ENCODE data around the gene CFAP300.

Gene CFAP300

GRCh38 chr11:102071497-102072472 is 24.5 kb downstream of the CFAP300 start:
- DNase-seq (ENCODE audit: low read depth in 2 of 2), result no peak

DNA sequence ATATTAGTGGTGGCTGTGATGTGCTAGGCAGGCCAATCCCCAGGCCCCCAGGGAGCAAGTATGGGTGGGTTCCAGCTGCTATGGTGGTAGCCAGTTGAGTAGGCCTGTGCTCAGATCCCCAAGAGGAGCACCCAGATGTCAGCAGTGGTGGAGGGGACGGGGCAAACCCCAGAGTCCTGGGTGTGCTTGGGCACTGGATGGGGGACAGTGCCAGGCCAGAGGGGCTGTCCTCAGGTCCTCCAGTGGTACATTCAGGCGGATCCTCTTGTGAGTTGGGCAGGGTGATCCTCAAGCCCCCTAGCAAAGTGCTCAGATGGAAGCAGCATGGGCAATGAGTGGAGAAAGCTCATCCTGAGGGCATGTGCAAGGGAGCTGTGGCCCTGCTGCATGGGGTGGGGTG is 26.0 kb downstream of the CFAP300 start:
- DNase-seq (ENCODE audit: low read depth in 2 of 2), result no peak

DNA sequence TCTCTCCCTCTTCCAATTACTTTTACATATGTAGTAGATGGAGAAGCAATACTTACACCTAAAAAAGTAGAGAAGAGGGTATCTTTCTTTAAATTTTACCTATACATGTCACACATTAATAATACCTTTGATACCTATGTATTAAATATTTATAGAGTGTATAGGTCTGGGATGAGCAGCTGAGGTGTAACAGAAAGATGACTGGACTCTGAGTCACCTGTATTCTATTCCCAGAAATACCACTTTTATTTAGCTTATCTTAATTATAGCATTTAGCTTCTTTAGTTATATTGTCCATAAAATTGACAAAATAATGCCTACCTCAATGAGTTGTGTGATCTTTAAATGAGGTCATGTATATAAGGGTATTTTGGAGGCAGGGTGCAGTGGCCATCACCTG is 32.4 kb downstream of the CFAP300 start:
- no peak for DNase-seq (ENCODE audit: low read depth in 2 of 2)

DNA sequence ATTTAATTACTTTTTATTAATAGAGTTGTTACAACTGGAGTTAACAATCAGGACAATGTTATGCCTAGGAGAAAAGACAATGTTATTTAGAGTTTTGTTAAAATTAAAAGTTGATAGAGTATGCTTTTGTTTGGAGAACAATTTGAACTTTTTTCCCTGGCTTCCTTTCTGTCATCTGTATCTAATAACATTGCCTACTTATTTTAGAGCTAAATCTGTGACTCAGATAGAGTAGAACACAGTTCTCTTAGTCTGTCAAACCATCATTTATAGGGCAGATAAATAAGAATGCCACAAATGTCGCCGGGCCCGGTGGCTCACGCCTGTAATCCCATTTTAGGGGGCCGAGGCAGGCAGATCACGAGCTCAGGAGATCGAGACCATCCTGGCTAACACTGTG is 34.1 kb downstream of the CFAP300 start:
- no peak for DNase-seq (ENCODE audit: low read depth in 2 of 2)

DNA sequence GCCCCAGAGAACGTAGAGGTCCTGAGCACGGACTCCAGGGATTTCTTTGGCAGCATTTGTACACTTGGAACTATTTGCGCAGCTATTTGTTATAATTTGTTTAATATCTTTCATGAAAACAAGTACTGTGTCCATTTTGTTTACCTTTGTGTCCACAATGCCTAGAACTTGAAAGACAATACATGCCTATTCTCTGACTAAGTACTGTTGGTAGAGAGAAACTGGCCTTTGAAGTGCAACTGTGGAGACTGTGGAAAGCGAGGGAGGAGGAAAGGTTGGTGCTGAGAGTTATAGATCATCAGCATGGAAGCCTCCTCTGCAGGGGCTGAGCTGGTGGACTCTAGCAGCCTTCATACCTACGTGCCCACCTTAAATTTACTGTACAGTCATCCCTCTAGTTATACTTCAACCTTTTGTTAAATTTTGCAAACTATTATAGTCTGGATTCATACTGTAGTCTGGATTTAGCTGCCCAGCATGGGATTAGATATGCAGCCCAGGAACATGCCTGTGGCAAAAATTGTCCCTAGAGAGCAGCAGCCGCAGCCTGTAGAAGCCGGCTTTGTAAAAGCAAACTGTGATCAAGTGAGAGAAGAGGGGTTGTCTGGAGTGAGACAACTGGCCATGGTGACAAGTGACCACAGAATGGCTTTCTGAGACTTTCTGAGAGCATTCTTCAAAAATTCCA is 38.8 kb downstream of the CFAP300 start:
- no peak for DNase-seq (ENCODE audit: low read depth in 2 of 2)

DNA sequence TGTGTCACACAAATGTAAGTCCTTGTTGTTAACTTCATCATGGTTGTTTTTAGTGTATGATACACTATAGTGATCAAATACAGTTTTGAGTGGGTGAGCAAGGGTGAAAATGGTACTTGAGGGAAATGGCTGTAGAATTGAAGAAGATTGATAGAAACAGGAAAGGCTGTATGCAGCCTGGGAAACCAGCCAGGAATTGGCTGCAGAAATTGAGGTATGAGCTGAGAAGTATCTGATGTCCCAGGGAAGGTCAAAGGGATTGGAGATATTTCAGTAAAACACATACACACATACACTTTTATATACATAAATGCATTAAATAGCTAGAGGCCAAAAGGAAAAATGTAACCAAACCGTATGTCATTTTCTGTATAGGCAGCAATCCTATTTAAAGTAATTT is 49.9 kb downstream of the CFAP300 start:
- no peak for DNase-seq (ENCODE audit: low read depth in 2 of 2)

DNA sequence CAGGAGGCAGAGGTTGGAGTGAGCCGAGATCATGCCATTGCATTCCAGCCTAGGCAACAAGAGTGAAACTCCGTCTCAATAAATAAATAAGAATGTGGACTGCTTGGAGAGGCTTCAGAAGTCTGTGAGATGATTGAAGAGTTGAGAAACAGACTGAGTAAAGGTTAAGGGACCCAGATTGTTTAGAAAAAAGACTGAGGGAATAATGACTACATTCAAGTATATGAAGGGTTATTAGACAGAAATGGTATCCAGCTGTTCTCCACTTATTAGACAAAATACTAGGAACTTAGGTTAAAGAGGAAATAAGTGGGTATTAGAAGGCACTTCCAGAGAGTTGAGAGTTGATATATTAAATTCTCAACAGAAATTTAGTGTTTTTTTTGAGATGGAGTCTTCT is 52.5 kb downstream of the CFAP300 start:
- no peak for DNase-seq (ENCODE audit: low read depth in 2 of 2)

DNA sequence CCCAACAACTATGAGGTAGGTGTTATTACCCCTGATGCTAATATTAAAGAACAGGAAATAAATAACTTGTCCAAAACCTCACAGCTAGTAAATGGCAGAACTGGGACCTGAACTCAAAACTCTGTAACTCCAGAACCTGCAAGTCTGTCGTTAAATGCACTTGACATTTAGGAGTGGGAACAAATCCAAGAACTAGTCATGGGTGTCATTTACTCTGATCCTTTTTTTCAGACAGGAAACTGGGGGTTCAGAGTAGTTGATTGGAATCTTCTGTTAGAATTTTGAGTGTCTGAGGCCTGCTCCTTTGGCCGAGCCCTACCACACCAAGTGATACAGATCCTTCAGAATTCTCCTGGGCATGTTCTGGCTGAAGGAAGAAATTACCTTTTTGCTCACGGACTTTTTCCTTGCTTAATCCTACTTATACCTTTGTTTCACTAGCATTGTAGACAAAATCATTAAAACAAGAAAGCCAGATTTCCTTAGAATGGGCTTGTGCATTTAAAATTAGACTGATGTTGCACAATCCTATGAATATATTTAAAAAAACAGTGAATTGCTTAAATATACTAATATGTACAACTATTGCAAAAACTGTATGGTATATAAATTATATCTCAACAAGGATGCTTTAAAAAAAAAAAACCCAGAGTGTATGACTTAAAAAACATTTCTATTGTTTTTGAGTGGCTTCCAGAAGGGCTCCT is 61.6 kb downstream of the CFAP300 start:
- no peak for DNase-seq (ENCODE audit: low read depth in 2 of 2)

DNA sequence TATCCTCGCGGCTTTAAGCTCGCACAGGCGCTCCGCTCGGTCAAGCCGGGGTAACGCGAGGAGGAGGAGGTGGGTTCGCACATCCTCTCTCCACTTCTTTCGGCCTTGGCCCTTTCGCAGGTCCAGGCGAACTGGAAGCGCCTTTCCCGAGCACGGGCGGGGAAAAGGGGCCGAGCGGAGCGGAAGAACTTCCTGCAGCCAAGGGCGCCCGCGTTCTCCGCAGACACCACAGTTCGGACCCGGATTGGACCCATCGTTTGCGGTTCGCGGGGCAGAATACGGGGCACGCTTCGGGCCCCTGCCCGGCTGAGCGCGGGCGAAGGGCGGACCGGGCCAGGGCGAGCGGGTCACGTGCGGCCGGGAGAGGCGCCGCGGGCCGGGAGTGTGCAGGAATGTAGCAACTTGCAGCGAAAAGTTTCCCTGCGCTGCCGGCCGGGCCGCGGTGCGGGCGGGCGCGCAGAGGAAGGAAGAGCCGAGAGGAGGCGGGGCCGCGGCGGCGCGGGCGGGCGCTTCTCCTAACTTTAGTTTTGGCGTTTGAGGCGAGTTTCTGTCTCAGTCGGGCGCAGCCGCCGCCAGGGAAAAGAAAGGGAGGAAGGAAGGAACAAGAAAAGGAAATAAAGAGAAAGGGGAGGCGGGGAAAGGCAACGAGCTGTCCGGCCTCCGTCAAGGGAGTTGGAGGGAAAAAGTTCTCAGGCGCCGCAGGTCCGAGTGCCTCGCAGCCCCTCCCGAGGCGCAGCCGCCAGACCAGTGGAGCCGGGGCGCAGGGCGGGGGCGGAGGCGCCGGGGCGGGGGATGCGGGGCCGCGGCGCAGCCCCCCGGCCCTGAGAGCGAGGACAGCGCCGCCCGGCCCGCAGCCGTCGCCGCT is 62.9 kb downstream of the CFAP300 start, which contains the start of gene YAP1:
TSS of gene YAP1 (plus strand) at position 552 of the 865 bp plus-strand sequence. CDS start 402 bp downstream, outside the sequence.
- DNase-seq (ENCODE audit: low read depth in 2 of 2), result peak; percentile 37 to 46

DNA sequence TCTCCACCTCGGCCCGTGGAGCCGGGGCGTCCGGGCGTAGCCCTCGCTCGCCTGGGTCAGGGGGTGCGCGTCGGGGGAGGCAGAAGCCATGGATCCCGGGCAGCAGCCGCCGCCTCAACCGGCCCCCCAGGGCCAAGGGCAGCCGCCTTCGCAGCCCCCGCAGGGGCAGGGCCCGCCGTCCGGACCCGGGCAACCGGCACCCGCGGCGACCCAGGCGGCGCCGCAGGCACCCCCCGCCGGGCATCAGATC is 63.4 kb downstream of the CFAP300 start:
- no peak for DNase-seq (ENCODE audit: low read depth in 2 of 2)

DNA sequence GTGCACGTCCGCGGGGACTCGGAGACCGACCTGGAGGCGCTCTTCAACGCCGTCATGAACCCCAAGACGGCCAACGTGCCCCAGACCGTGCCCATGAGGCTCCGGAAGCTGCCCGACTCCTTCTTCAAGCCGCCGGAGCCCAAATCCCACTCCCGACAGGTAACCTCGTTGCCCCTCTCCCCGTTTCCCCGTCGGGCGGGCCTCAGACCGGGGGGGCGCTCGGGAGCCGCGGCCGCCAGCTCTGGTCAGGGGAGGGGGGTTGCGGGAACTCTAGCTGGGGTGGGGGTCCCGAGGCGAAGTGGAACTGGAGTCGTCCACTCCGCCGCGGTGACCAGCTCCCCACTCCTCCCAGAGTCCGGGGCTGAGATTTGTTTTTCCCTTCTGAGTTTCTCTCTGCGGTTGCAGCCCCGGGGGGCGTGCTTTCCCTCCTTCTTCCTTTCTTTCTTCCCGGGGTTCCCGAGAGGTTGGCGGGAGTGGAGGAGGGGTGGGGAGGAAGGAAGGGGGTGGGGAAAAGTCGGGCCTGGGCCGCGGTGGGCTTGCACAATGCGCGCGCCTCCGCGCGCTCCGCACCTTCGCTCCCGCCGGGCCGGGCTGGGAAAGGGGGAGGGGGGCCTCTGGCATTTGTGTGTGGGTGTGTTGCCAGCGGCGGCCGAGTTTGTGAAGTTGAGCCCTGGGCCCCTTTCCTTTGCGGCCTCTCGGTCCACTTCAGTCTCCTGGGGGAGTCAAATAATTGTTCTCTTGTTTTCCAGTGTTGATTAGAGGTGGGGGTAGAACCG is 64.0 kb downstream of the CFAP300 start:
- no peak for DNase-seq (ENCODE audit: low read depth in 2 of 2)

- DNase-seq (ENCODE audit: low read depth in 2 of 2), result no peak
Observed at GRCh38 chr11:102111787-102112508, 64.7 kb downstream of the CFAP300 start.

DNA sequence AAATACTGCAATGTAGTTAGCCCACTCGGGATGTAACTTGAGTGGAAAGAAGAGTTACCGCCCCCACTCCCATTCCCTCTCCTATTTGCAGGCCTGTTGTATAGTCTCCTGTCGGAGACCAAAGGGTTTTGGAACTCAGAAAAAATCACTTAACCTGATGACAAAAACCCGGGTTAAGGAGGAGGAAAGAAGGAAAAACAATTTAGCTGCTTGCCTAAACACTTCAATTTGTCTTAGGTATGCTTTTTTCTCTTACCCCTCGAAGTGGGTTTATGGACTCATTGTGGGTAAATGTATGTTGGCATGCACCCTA is 65.2 kb downstream of the CFAP300 start:
- DNase-seq (ENCODE audit: low read depth in 2 of 2), result no peak

DNA sequence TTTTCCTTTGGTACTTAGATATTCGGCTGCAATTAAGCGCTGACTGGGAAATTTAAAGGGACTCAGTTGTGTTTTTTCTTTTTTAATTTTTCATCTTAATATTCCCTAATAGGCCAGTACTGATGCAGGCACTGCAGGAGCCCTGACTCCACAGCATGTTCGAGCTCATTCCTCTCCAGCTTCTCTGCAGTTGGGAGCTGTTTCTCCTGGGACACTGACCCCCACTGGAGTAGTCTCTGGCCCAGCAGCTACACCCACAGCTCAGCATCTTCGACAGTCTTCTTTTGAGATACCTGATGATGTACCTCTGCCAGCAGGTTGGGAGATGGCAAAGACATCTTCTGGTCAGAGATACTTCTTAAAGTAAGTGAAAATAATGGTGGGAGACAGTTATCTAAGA is 66.8 kb downstream of the CFAP300 start:
- no peak for DNase-seq (ENCODE audit: low read depth in 2 of 2)

DNA sequence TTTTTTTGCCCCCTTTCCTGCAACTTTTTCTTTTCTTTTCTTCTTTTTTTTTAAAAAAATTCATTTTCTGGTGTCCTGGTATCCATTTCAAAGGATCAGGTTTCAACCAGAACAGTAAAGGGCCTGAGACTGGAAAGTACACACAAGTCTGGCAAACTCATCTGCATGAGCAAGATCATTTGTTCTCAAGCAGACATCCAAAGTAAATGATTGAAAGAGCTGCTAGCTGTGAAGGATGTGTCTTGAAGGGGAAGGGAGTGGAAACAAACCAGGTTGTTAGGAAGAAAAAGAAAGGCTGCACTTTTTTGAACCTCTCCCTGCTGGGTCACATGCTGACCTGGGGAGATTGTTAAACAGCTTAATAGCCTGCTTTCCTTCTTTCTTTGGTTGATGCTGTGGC is 68.3 kb downstream of the CFAP300 start:
- no peak for DNase-seq (ENCODE audit: low read depth in 2 of 2)

- DNase-seq (ENCODE audit: low read depth in 2 of 2), result no peak
Observed at GRCh38 chr11:102116453-102117205, 69.4 kb downstream of the CFAP300 start.

- no peak for DNase-seq (ENCODE audit: low read depth in 2 of 2)
Observed at GRCh38 chr11:102117472-102118113, 70.4 kb downstream of the CFAP300 start.

GRCh38 chr11:102118937-102119336 is 71.7 kb downstream of the CFAP300 start:
- no peak for DNase-seq (ENCODE audit: low read depth in 2 of 2)

DNA sequence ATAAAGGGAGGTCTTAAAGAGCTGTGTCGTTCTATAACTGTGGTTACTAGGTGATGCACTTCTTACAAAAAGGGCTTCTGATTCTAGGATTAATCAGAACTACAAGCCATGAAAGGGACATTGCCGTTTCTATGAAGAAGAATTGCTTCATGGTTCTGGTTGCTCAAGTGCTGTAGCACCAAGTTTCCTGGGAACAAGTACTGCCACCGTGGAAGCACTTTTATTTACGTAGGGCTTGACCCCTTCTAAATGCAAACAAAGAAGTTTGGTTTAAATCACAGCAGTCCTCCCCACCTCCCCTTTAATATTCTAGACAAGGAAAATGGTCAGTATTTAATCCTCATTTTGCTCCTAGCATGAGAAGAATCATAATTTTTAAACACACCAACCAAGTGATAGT is 72.8 kb downstream of the CFAP300 start:
- no peak for DNase-seq (ENCODE audit: low read depth in 2 of 2)

Data from stimulated activated CD4-positive, alpha-beta T cell treated with anti-CD3 and anti-CD28 coated beads, Interleukin-15, amount 100 ng/mL, for 48 hours (primary cell).